Neural crest cell (in vitro differentiated cells): ENCODE data around the gene ZNF730. TPM values are rescaled to one million over a fixed set of nuclear protein-coding genes. Genes with fewer than 3 reads are reported as not detected.
"Not testable (repeated sequence)": the region's sequence is repeated elsewhere in the genome, so short reads cannot be mapped to it uniquely, and the experiment has no call there.

Experiments
- DNase-seq: peaks from one replicate; pipeline ENCODE4 v3.0.0; 2021; ENCODE audit warnings: low read depth, mixed read lengths, low spot score
- H3K27ac Mint-ChIP-seq: one replicate; pipeline ENCODE4 v1.8.0; 2021; ENCODE audit warnings: mild to moderate bottlenecking, mixed read lengths; ENCODE audit not compliant: unreplicated experiment
- H3K27me3 Mint-ChIP-seq: 2 replicates; pipeline ENCODE4 v1.8.0; 2021; ENCODE audit warnings: low read depth, mild to moderate bottlenecking, mixed read lengths
- H3K36me3 Mint-ChIP-seq: 2 replicates; pipeline ENCODE4 v1.8.0; 2021; ENCODE audit warnings: low read depth, mild to moderate bottlenecking, mixed read lengths
- H3K4me1 Mint-ChIP-seq: 2 replicates; pipeline ENCODE4 v1.8.0; 2021; ENCODE audit warnings: mixed read lengths
- H3K4me3 Mint-ChIP-seq: one replicate; pipeline ENCODE4 v1.8.0; 2021; ENCODE audit warnings: mild to moderate bottlenecking, mixed read lengths
- H3K9me3 Mint-ChIP-seq: 2 replicates; pipeline ENCODE4 v1.8.0; 2021; ENCODE audit warnings: mixed read lengths
- total RNA-seq: library from RNA; stranded (reverse); gene quantifications from 2 replicates; pipeline ENCODE4 v1.2.1, GENCODE V29; 2021
- TF ChIP-seq, protein P1 (sequence below): fragments of 200-600 bp; sonication (generic); conservative IDR thresholded peaks from 2 replicates; pipeline ENCODE4 v1.5.0; 2021; ENCODE audit warnings: antibody characterized with exemption, mild to moderate bottlenecking

The ZNF730 gene
- total RNA-seq, 1 donor from 2014 or later, result 27.7 TPM

DNA sequence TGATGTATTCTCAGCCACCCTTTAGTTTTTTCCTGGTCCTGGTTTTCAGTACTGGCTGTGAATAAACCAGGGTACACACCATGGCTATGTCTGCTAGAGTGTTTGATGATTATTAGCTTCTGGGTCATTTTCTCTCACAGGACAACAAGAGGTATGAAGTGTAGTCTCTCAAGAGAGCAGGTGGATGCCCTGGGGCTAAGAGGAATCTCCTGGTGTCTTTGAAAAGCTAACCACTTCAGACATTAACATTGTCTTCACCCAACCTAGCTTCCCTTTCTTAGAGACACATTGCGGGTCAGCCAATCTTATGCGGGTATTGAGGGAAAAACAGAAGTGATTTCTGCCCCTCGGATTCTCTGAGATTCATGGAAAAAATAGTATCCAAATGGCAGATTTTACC lies 1.6 kb downstream of the ZNF730 start:
- Mint-ChIP-seq H3K27ac (no peak overlapping the region), H3K27me3 (peaks cover 5% of the 10 kb centered on the region), H3K9me3 (peaks cover 12% of the 10 kb centered on the region), H3K4me1 (peaks cover 30% of the 10 kb centered on the region), H3K36me3 (peaks cover 39% of the 10 kb centered on the region), H3K4me3 (peak overlapping the region; percentile 98)
- DNase-seq, result no peak
- TF ChIP-seq, protein P1, sequence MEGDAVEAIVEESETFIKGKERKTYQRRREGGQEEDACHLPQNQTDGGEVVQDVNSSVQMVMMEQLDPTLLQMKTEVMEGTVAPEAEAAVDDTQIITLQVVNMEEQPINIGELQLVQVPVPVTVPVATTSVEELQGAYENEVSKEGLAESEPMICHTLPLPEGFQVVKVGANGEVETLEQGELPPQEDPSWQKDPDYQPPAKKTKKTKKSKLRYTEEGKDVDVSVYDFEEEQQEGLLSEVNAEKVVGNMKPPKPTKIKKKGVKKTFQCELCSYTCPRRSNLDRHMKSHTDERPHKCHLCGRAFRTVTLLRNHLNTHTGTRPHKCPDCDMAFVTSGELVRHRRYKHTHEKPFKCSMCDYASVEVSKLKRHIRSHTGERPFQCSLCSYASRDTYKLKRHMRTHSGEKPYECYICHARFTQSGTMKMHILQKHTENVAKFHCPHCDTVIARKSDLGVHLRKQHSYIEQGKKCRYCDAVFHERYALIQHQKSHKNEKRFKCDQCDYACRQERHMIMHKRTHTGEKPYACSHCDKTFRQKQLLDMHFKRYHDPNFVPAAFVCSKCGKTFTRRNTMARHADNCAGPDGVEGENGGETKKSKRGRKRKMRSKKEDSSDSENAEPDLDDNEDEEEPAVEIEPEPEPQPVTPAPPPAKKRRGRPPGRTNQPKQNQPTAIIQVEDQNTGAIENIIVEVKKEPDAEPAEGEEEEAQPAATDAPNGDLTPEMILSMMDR, result no peak

DNA sequence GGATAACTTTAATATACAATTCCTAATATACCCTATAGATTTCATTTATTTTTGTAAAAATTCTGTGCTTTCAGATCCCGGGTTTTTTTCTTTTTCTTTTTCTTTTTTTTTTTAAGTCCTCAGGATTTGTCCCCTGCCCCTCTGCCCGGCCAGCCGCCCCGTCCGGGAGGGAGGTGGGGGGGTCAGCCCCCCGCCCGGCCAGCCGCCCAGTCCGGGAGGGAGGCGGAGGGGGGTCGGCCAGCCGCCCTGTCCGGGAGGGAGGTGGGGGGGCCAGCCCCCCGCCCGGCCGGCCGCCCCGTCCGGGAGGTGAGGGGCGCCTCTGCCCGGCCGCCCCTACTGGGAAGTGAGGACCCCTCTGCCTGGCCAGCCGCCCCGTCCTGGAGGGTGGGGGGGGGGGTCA lies 17.4 kb downstream of the ZNF730 start:
- H3K4me3 Mint-ChIP-seq, DNase-seq, H3K4me1 Mint-ChIP-seq, H3K27ac Mint-ChIP-seq, H3K27me3 Mint-ChIP-seq: not testable (repeated sequence)
- Mint-ChIP-seq H3K9me3 (peaks cover 13% of the 10 kb centered on the region), H3K36me3 (peaks cover 55% of the 10 kb centered on the region)

DNA sequence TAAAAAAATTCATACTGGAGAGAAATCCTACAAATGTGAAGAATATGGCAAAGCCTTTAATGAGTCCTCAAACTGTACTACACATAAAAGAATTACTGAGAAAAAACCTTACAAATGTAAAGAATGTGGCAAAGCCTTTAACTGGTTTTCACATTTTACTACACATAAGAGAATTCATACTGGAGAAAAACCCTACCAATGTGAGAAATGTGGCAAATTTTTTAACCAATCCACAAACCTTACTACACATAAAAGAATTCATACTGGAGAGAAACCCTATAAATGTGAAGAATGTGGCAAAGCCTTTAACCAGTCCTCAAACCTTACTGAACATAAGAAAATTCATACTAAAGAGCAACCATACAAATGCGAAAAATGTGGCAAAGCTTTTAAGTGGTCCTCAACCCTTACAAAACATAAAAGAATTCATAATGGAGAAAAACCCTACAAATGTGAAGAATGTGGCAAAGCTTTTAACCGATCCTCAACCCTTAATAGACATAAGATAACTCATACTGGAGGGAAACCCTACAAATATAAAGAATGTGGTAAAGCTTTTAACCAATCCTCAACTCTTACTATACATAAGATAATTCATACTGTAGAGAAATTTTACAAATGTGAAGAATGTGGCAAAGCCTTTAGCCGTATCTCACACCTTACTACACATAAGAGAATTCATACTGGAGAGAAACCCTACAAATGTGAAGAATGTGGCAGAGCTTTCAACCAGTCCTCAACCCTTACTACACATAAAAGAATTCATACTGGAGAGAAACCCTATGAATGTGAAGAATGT lies 29.0 kb downstream of the ZNF730 start:
- DNase-seq, result no peak
- H3K27ac Mint-ChIP-seq, result no peak overlapping the region
- TF ChIP-seq, protein P1, result no peak
- no peaks in the 10 kb centered on the region for H3K27me3 Mint-ChIP-seq
- peaks cover 29% of the 10 kb centered on the region for H3K9me3 Mint-ChIP-seq
- no peaks in the 10 kb centered on the region for H3K4me1 Mint-ChIP-seq
- peaks cover 62% of the 10 kb centered on the region for H3K36me3 Mint-ChIP-seq
- peak overlapping the region; percentile 10 for H3K4me3 Mint-ChIP-seq

DNA sequence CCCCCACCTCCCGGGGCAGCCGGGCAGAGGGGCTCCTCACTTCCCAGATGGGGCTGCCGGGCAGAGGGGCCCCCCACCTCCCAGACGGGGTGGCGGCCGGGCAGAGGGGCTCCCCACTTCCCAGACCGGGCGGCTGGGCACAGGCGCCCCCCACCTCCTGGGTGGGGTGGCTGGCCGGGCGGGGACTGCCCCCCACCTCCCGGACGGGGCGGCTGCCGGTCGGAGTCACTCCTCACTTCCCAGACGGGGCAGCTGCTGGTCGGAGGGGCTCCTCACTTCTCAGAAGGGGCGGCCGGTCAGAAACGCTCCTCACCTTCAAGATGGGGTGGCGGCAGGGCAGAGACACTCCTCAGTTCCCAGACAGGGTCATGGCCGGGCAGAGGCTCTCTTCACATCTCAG lies 43.9 kb downstream of the ZNF730 start:
- Mint-ChIP-seq H3K4me1 (no peaks in the 10 kb centered on the region), H3K36me3 (peaks cover 4% of the 10 kb centered on the region), H3K9me3 (peaks cover 12% of the 10 kb centered on the region), H3K4me3 (no peak overlapping the region), H3K27me3 (no peaks in the 10 kb centered on the region), H3K27ac (no peak overlapping the region)
- TF ChIP-seq, protein P1, result no peak
- DNase-seq, result no peak

DNA sequence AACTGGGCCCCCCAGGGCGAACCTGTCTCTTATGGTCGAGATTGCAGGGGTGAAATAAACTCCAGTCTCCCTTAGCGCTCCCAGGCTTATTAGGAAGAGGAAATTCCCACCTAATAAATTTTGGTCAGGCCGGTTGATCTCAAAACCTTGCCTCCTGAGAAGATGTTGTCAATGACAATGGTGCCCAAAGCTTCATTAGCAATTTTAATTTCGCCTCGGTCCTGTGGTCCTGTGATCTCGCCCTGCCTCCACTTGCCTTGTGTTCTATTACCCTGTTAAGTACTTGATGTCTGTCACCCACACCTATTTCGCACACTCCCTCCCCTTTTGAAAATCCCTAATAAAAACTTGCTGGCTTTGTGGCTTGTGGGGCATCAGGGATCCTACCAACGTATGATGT lies 51.5 kb downstream of the ZNF730 start:
- not testable (repeated sequence) for H3K27me3 Mint-ChIP-seq, H3K36me3 Mint-ChIP-seq, H3K27ac Mint-ChIP-seq, H3K4me1 Mint-ChIP-seq, H3K9me3 Mint-ChIP-seq, H3K4me3 Mint-ChIP-seq, DNase-seq

DNA sequence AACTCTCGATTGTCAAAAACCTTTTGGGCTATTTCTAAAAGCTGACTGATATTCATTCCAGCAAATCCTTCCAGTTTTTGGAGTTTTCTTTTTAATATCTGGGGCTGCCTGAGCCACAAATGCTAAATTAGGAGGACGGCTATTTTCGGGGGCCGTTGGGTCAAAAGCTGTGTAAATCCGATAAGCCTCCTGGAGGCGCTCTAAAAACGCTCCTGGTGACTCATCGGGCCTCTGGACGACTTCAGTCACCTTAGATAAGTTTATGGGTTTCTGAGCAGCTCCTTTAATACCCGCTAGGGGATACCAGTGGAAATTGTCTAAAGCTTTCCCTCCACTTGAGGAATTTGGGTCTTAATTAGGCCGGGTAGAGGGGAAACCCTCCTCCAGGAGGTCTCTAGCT lies 66.4 kb downstream of the ZNF730 start:
- H3K27ac Mint-ChIP-seq, result no peak overlapping the region

More for the DNA sequence above, 66.4 kb downstream of the ZNF730 start:
- TF ChIP-seq, protein P1, result no peak
- Mint-ChIP-seq H3K27me3 (no peaks in the 10 kb centered on the region), H3K36me3 (peaks cover 20% of the 10 kb centered on the region), H3K4me1 (no peaks in the 10 kb centered on the region), H3K9me3 (peaks cover 34% of the 10 kb centered on the region), H3K4me3 (no peak overlapping the region)
- DNase-seq, result no peak
